Measurements from ENCODE around the gene SKAP1.

- TF ChIP-seq EP300 (IDR thresholded peaks at IDR 0.05) (no peak), CTCF (IDR thresholded peaks at IDR 0.05) (no peak), POLR2AphosphoS5 (IDR thresholded peaks at IDR 0.05) (no peak), POLR2A (IDR thresholded peaks at IDR 0.05) (no peak)
Observed at GRCh38 chr17:48121923-48122664, 307.9 kb downstream of the SKAP1 start.

Measured in stomach (tissue), 4 donors.